ENCODE measurements around the gene NEUROG1.

The NEUROG1 gene

GRCh38 chr5:135561266-135561665 is 25.5 kb upstream of the NEUROG1 start:
- no peak for DNase-seq

- DNase-seq: peak; percentile 44
These were observed 25.1 kb upstream of the NEUROG1 start for GRCh38 chr5:135560858-135561257.

DNA sequence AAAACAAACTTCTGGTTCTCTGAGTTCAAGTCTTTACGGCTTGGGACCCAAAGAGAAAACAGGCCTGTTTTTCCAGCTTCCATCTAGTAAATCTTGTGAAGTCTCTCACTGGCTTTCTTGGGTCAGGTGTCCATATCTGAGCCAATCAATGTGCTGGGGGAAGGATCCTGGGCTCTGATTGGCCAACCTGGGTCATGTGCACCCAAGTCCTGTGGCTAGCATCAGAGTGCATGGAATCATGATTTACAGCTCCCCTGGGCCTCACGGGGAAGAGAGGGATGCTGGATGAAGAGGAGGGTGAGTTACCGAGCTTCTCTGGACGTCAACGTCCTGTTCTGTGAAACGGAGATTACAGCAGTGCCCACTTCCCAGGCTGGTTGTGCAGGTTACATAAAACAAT is 23.6 kb upstream of the NEUROG1 start:
- no peak for DNase-seq

GRCh38 chr5:135557076-135557838 is 21.5 kb upstream of the NEUROG1 start:
- no peak for DNase-seq

GRCh38 chr5:135556620-135557019 is 20.9 kb upstream of the NEUROG1 start:
- no peak for DNase-seq

DNA sequence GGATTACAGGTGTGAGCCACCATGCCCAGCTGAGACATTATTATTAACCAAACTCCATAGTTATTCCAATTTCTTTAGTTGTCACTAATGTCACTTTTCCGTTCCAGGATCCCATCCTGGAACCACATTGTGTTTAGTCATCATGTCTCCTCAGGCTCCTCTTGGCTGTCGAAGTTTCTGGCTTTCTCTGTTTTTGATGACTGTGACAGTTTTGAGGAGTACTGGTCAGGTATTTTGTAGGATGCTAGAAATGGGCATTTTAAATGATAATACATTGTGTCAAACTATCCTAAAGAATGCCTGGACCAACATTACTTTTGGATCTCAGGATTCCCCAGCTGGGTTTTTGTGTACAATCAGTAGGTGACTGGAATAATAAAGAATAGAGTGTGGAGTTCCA is 19.8 kb upstream of the NEUROG1 start:
- no peak for DNase-seq

GRCh38 chr5:135553688-135554462 is 18.1 kb upstream of the NEUROG1 start:
- peak; percentile 27 for DNase-seq

- peak; percentile 18 for DNase-seq
These were observed 16.1 kb upstream of the NEUROG1 start for GRCh38 chr5:135551593-135552447.

DNA sequence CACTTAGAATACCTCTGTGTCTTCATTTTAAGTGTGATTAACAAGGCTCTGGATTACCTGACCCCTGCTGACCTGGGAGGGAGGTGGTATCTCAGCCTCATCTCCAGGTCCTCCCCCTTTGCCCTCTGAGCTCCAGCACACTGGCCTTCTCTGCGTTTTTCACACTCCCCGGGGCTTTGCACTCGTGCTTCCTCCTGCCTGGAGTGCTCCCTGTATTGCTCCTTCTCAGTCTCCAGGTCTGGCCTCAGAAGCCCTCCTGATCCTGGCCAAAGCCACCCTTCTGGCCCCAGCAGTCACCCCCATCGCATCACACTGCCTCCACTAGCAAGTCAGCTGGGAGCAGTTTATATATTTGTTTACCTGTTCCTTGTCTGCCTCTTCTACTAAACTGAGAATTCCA is 13.6 kb upstream of the NEUROG1 start:
- no peak for DNase-seq

- DNase-seq: no peak
These were observed 12.0 kb upstream of the NEUROG1 start for GRCh38 chr5:135547590-135548254.

DNA sequence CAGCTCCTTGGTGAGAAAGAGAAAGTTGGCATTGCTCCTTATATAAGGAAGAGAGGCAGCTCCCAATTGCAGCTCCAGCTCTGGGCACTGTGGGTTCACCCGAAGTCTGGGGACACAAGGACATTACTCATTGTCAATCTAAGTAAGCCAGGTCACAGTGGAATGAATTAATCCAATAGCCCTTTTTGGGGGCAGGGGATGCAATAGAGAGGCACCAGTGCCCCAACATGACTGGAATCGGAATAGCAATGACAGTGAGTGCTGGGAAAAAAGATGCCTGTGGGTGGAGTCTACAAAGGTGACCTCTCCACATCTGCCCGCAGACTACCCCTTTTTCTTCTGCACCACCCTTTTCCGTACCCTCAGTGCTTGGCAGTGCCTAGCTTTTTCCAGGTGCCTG is 11.1 kb upstream of the NEUROG1 start:
- DNase-seq: no peak

- no peak for DNase-seq
These were observed 10.3 kb upstream of the NEUROG1 start for GRCh38 chr5:135546101-135546500.

DNA sequence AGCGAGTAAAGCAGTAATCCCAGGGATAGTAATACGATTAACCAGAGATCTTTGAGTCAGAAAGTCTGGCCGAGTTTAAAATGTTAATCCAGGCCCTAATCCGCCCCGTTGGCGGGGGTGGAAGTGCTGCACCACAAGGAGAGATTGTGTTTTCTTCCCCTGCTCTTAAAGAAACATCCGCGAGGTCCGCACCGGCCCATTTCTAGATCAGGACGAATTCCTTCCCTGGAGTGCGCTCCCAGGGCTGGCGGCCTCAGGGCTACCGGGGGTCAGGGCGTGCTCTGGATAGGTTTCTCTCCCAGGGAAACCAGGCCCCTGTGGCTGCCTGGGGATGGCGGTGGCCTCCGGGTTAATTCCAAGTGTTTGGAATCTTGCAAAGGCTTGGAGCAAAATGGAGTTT is 9.3 kb upstream of the NEUROG1 start:
- no peak for DNase-seq

DNA sequence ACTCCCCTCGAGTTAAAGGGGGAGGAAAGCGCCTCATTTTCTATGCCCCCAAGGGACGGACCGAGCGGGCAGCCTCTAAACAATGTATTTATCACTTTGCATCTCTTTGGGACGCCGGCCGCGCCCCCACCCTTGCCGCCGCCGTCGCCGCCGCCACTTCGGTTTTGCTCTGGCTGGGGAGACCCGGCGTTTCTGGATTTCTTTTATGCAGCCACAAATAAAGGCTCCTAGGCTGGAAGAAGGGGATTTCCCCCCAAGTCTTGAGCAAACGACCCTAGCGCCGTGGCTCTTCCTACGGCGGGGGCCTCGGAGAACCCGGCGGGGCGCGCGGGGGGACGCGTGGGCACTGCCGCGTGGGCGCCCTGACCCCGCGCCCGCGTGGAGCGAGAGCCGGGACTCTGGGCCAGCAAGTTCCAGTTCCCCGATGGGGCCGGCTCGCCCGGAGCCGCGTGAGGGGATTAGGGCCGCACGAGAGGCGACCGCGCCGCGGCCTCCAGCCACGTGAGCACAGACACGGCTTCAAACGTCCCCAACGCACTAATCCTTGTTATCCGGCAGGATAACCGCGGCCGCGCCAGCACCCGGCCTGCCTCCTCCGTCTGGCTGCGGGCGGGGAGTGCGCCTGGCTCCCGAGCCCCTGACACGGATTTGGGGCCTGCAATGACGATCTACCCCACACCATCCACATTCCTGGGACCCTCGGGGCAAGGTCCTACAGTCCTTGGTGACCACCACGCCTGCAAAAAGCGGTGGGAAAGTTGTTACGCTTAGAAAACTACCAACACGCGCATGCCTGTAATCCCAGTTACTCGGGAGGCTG is 7.9 kb upstream of the NEUROG1 start:
- no peak for DNase-seq

- DNase-seq: no peak
These were observed 7.3 kb upstream of the NEUROG1 start for GRCh38 chr5:135543001-135543484.

- no peak for DNase-seq
These were observed 6.2 kb upstream of the NEUROG1 start for GRCh38 chr5:135541807-135542502.

DNA sequence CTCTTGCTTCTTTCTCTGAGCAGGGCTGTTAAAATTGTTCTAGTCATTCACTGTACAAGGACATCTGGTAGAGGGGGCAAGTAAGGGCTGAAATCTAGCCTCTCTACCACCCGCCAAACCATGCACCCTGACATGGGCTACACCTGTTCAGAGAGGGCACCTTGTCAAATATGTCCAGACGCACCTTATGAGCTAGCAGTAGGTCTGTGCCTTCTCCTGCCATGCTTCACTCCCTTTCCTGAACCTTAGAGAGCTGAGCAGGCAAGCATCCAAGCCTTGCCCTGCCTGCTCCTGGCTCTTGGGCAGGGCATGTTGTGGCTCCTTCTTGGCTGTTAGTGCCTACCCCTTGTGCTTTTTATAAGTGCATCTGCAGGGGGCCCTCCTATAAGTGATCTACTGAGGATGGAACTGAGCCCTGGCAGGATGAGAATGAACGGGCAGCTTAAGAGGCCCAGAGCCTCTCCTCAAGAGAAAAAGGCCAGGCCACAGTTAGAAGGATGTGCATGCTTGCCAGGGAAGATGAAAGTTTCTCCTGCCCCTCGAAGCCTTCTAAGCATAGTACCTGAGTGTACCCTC is 3.8 kb upstream of the NEUROG1 start:
- no peak for DNase-seq

- DNase-seq: no peak
These were observed 2.5 kb upstream of the NEUROG1 start for GRCh38 chr5:135538261-135538660.

- DNase-seq: no peak
These were observed 2.0 kb upstream of the NEUROG1 start for GRCh38 chr5:135537745-135538144.

- DNase-seq: no peak
These were observed 1.5 kb upstream of the NEUROG1 start for GRCh38 chr5:135537271-135537670.

GRCh38 chr5:135535420-135535819 is 344 bp downstream of the NEUROG1 start:
- no peak for DNase-seq
